ENCODE results near the gene ARMC8.

Gene ARMC8

GRCh38 chr3:138256022-138256421, 68.9 kb downstream of the ARMC8 start:
- DNase-seq, result no peak

GRCh38 chr3:138257986-138258385, 70.9 kb downstream of the ARMC8 start:
- no peak for DNase-seq

- no peak for DNase-seq
These were observed 72.0 kb downstream of the ARMC8 start for GRCh38 chr3:138259126-138259525.

- no peak for DNase-seq
These were observed 73.5 kb downstream of the ARMC8 start for GRCh38 chr3:138260611-138261010.

- DNase-seq, result no peak
These were observed 76.0 kb downstream of the ARMC8 start for GRCh38 chr3:138263104-138263503.

GRCh38 chr3:138265745-138266144, 78.6 kb downstream of the ARMC8 start:
- DNase-seq, result no peak

- no peak for DNase-seq
These were observed 80.0 kb downstream of the ARMC8 start for GRCh38 chr3:138267083-138267482.

- no peak for DNase-seq
These were observed 83.1 kb downstream of the ARMC8 start for GRCh38 chr3:138270245-138270644.

GRCh38 chr3:138271189-138271794, 84.2 kb downstream of the ARMC8 start:
- no peak for DNase-seq

- DNase-seq, result no peak
These were observed 94.5 kb downstream of the ARMC8 start for GRCh38 chr3:138281561-138281960.

- no peak for DNase-seq
These were observed 95.7 kb downstream of the ARMC8 start for GRCh38 chr3:138282836-138283235.

GRCh38 chr3:138284079-138284478, 97.0 kb downstream of the ARMC8 start:
- no peak for DNase-seq

- no peak for DNase-seq
These were observed 97.9 kb downstream of the ARMC8 start for GRCh38 chr3:138284957-138285477.

GRCh38 chr3:138289260-138289659, 102.2 kb downstream of the ARMC8 start:
- no peak for DNase-seq

GRCh38 chr3:138289701-138290100, 102.6 kb downstream of the ARMC8 start:
- no peak for DNase-seq

GRCh38 chr3:138296639-138297038, 109.5 kb downstream of the ARMC8 start:
- no peak for DNase-seq

GRCh38 chr3:138297059-138297607, 110.0 kb downstream of the ARMC8 start:
- DNase-seq, result no peak

- no peak for DNase-seq
These were observed 110.8 kb downstream of the ARMC8 start for GRCh38 chr3:138297876-138298275.

GRCh38 chr3:138300647-138301046, 113.5 kb downstream of the ARMC8 start:
- no peak for DNase-seq

- no peak for DNase-seq
These were observed 116.4 kb downstream of the ARMC8 start for GRCh38 chr3:138303474-138303873.

- DNase-seq, result no peak
These were observed 120.8 kb downstream of the ARMC8 start for GRCh38 chr3:138307899-138308298.

- no peak for DNase-seq
These were observed 121.7 kb downstream of the ARMC8 start for GRCh38 chr3:138308783-138309182.

GRCh38 chr3:138310494-138310893, 123.4 kb downstream of the ARMC8 start:
- DNase-seq, result no peak

- no peak for DNase-seq
These were observed 127.7 kb downstream of the ARMC8 start for GRCh38 chr3:138314751-138315150.

- no peak for DNase-seq
These were observed 130.6 kb downstream of the ARMC8 start for GRCh38 chr3:138317687-138318086.
